ENCODE results near the gene ACVRL1.

Gene ACVRL1

GRCh38 chr12:51941011-51941581 is 33.8 kb downstream of the ACVRL1 start:
- no peak for FAIRE-seq

GRCh38 chr12:51941604-51942003 is 34.3 kb downstream of the ACVRL1 start:
- no peak for DNase-seq (ENCODE audit: insufficient read length)
- TF ChIP-seq TAF1 (IDR thresholded peaks at IDR 0.05; ENCODE audit: borderline replicate concordance, low read depth, low read length) (no peak), POLR2AphosphoS5 (IDR thresholded peaks at IDR 0.05; ENCODE audit: low read depth, low read length) (no peak), POLR2A (IDR thresholded peaks at IDR 0.05; ENCODE audit: low read depth, low read length) (no peak)
- FAIRE-seq, result no peak

More at GRCh38 chr12:51941011-51941581, 33.8 kb downstream of the ACVRL1 start:
- TF ChIP-seq POLR2A (IDR thresholded peaks at IDR 0.05; ENCODE audit: low read depth, low read length), result no peak
- no peak for TF ChIP-seq TAF1 (IDR thresholded peaks at IDR 0.05; ENCODE audit: borderline replicate concordance, low read depth, low read length)
- no peak for TF ChIP-seq POLR2AphosphoS5 (IDR thresholded peaks at IDR 0.05; ENCODE audit: low read depth, low read length)
- no peak for DNase-seq (ENCODE audit: insufficient read length)

DNA sequence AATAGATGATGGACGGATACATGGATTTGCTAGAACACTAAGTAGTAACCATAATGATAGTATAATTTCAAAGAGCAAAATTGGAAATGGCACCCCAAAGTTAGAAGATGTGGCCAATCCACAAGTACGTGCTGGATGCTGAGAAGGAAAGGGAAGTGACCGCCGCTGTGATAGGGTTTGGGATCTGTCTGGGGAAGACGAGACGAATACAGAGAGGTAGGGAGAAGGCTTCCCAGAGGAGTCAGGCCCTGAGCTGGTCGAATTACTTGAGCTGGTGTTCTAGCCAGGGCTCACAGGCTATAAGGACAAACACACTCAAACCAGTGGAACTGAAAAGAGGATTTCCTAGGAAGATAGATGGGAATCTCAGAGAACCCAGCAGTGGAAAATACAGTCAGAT is 34.8 kb downstream of the ACVRL1 start:
- DNase-seq (ENCODE audit: insufficient read length) (no peak), FAIRE-seq (no peak)
- no peak for TF ChIP-seq POLR2A (IDR thresholded peaks at IDR 0.05; ENCODE audit: low read depth, low read length)
- TF ChIP-seq TAF1 (IDR thresholded peaks at IDR 0.05; ENCODE audit: borderline replicate concordance, low read depth, low read length), result no peak

DNA sequence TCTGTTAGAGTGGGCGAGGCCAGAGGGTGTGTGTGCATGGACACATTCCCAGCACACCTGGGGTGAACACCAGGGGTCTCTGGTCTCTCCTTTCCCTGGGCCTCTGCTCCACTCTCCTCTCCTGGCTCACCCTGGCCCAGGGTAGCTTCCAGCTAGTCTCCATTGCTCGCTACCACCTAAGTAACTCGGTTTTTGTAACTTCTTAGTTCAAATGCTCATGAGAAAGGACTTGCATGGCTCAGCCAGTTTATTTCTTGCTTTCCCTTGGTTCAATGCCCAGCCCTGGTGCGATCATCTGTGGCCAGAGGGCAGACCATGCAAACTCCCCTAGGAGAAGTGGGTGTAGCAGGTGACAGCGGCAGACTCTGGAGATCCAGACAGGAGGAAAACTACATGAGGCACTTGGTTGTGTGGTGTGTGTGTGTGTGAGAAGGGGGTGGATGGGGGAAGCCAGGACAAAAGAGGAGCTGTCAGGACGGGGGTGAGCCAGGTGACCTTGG is 35.2 kb downstream of the ACVRL1 start:
- FAIRE-seq (no peak), DNase-seq (ENCODE audit: insufficient read length) (no peak)
- TF ChIP-seq POLR2AphosphoS5 (IDR thresholded peaks at IDR 0.05; ENCODE audit: low read depth, low read length) (no peak), POLR2A (IDR thresholded peaks at IDR 0.05; ENCODE audit: low read depth, low read length) (no peak), TAF1 (IDR thresholded peaks at IDR 0.05; ENCODE audit: borderline replicate concordance, low read depth, low read length) (no peak)

GRCh38 chr12:51943346-51943745 is 36.0 kb downstream of the ACVRL1 start:
- FAIRE-seq, result no peak
- TF ChIP-seq TAF1 (IDR thresholded peaks at IDR 0.05; ENCODE audit: borderline replicate concordance, low read depth, low read length) (no peak), POLR2A (IDR thresholded peaks at IDR 0.05; ENCODE audit: low read depth, low read length) (no peak), POLR2AphosphoS5 (IDR thresholded peaks at IDR 0.05; ENCODE audit: low read depth, low read length) (no peak)
- DNase-seq (ENCODE audit: insufficient read length), result no peak

GRCh38 chr12:51944608-51945233 is 37.4 kb downstream of the ACVRL1 start:
- FAIRE-seq (no peak), DNase-seq (ENCODE audit: insufficient read length) (no peak)

GRCh38 chr12:51947246-51947996 is 40.1 kb downstream of the ACVRL1 start:
- FAIRE-seq, result no peak
- no peak for DNase-seq (ENCODE audit: insufficient read length)
- TF ChIP-seq POLR2AphosphoS5 (IDR thresholded peaks at IDR 0.05; ENCODE audit: low read depth, low read length), result no peak
- no peak for TF ChIP-seq POLR2A (IDR thresholded peaks at IDR 0.05; ENCODE audit: low read depth, low read length)

More at GRCh38 chr12:51944608-51945233, 37.4 kb downstream of the ACVRL1 start:
- no peak for TF ChIP-seq TAF1 (IDR thresholded peaks at IDR 0.05; ENCODE audit: borderline replicate concordance, low read depth, low read length)
- TF ChIP-seq POLR2A (IDR thresholded peaks at IDR 0.05; ENCODE audit: low read depth, low read length), result no peak
- TF ChIP-seq POLR2AphosphoS5 (IDR thresholded peaks at IDR 0.05; ENCODE audit: low read depth, low read length), result no peak

- no peak for TF ChIP-seq POLR2A (IDR thresholded peaks at IDR 0.05; ENCODE audit: low read depth, low read length)
- TF ChIP-seq TAF1 (IDR thresholded peaks at IDR 0.05; ENCODE audit: borderline replicate concordance, low read depth, low read length), result no peak
- TF ChIP-seq POLR2AphosphoS5 (IDR thresholded peaks at IDR 0.05; ENCODE audit: low read depth, low read length), result no peak
- DNase-seq (ENCODE audit: insufficient read length), result no peak
- no peak for FAIRE-seq
Measured at GRCh38 chr12:51948066-51948465, 40.8 kb downstream of the ACVRL1 start.

DNA sequence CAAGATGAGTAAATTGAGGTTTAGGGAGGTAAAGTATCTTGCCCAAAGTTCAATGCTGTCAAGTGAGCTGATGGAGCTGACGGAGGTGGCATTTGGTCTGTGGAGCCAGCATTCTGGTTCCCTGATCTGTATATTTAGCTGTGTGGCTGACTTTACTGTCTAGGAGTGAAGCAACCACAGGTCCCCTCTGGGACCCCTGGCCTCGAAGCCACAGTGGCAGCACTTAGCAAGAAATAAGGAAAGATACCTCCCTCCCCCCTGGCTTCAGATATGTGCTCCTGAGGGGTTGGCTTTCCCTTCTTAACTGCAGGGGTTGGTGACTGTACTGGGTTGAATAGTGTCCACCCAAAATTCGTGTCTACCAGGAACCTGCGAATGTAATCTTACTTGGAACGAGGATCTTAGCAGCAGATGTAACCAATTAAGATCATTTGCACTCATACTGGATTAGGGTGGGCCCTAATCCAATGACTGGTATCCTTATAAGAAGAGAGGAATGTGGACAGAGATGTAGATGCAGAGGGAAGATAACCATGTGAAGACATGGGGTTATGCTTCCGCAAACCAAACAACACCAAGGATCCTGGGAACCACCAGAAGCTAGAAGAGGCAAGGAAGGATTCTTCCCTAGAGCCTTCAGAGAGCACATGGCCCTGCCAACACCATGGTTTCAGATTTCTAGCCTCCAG is 42.2 kb downstream of the ACVRL1 start:
- no peak for DNase-seq (ENCODE audit: insufficient read length)
- TF ChIP-seq TAF1 (IDR thresholded peaks at IDR 0.05; ENCODE audit: borderline replicate concordance, low read depth, low read length) (no peak), POLR2A (IDR thresholded peaks at IDR 0.05; ENCODE audit: low read depth, low read length) (no peak), POLR2AphosphoS5 (IDR thresholded peaks at IDR 0.05; ENCODE audit: low read depth, low read length) (no peak)
- no peak for FAIRE-seq

- FAIRE-seq (no peak), DNase-seq (ENCODE audit: insufficient read length) (no peak)
- no peak for TF ChIP-seq POLR2A (IDR thresholded peaks at IDR 0.05; ENCODE audit: low read depth, low read length)
- TF ChIP-seq POLR2AphosphoS5 (IDR thresholded peaks at IDR 0.05; ENCODE audit: low read depth, low read length), result no peak
- no peak for TF ChIP-seq TAF1 (IDR thresholded peaks at IDR 0.05; ENCODE audit: borderline replicate concordance, low read depth, low read length)
Measured at GRCh38 chr12:51950682-51951198, 43.4 kb downstream of the ACVRL1 start.

GRCh38 chr12:51951199-51951842 is 44.0 kb downstream of the ACVRL1 start, which contains the start of gene ACVR1B:
TSS of gene ACVR1B (plus strand) at chr12:51951699. CDS start at chr12:51951744, 45 bp downstream.
- peak; percentile 56 for DNase-seq (ENCODE audit: insufficient read length)
- TF ChIP-seq TAF1 (IDR thresholded peaks at IDR 0.05; ENCODE audit: borderline replicate concordance, low read depth, low read length) (no peak), POLR2AphosphoS5 (IDR thresholded peaks at IDR 0.05; ENCODE audit: low read depth, low read length) (no peak)
- FAIRE-seq, result peak; percentile 9
